Measurements from ENCODE around the gene RERE. TPM values are rescaled to one million over a fixed set of nuclear protein-coding genes. Genes with fewer than 3 reads are reported as not detected.

RERE gene
- total RNA-seq, 1 donor from 2014 or later = 124 TPM

DNA sequence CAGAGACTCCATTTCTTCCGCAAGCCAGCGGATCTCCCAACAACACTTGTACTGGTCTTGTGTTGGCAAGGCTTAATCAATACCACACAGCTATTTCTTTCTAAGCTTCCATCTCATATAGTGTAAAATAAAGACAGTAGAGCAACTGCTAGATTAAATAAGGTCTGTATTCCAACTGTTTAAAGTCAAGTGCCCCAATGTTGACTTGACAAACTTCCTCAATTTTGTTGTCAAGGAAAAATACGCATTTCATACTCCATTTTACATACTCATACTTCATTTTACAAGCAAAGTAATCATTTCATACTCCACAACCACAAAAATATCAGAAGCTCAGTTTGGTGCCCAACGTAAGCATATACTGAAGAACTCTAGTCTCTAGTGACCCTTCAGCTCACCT is 143.0 kb downstream of the RERE start:
- H3K9ac ChIP-seq (ENCODE audit: low read length) = no peak overlapping the region
- Mint-ChIP-seq H3K27ac (ENCODE audit: unreplicated experiment) (no peak overlapping the region), H3K9me3 (ENCODE audit: unreplicated experiment) (no peaks in the 10 kb centered on the region), H3K4me3 (ENCODE audit: unreplicated experiment) (no peak overlapping the region), H3K36me3 (ENCODE audit: low read depth, unreplicated experiment) (peaks cover 2% of the 10 kb centered on the region), H3K27me3 (ENCODE audit: low read depth, unreplicated experiment) (no peaks in the 10 kb centered on the region), H3K4me1 (ENCODE audit: low read depth, unreplicated experiment) (peaks cover 53% of the 10 kb centered on the region)
- TF ChIP-seq, protein P1, sequence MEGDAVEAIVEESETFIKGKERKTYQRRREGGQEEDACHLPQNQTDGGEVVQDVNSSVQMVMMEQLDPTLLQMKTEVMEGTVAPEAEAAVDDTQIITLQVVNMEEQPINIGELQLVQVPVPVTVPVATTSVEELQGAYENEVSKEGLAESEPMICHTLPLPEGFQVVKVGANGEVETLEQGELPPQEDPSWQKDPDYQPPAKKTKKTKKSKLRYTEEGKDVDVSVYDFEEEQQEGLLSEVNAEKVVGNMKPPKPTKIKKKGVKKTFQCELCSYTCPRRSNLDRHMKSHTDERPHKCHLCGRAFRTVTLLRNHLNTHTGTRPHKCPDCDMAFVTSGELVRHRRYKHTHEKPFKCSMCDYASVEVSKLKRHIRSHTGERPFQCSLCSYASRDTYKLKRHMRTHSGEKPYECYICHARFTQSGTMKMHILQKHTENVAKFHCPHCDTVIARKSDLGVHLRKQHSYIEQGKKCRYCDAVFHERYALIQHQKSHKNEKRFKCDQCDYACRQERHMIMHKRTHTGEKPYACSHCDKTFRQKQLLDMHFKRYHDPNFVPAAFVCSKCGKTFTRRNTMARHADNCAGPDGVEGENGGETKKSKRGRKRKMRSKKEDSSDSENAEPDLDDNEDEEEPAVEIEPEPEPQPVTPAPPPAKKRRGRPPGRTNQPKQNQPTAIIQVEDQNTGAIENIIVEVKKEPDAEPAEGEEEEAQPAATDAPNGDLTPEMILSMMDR (IDR thresholded peaks at IDR 0.05; ENCODE audit: insufficient read depth, low read depth, low read length) = no peak
- no peak for TF ChIP-seq EZH2 (IDR thresholded peaks at IDR 0.05; ENCODE audit: insufficient read depth, low read length)
- DNase-seq (ENCODE audit: low read depth) (no peak), FAIRE-seq (no peak)
- no peak overlapping the region for H2AFZ ChIP-seq (ENCODE audit: low read depth, low read length)
- peaks cover 20% of the 10 kb centered on the region for H3K4me1 ChIP-seq (ENCODE audit: insufficient read depth, low read length)
- H3K79me2 ChIP-seq (ENCODE audit: insufficient read depth, low read length) = peaks cover 60% of the 10 kb centered on the region
- no peaks in the 10 kb centered on the region for H3K9me3 ChIP-seq (ENCODE audit: insufficient read depth, low read depth, low read length)
- peak overlapping the region; percentile 0 for H3K4me2 ChIP-seq (ENCODE audit: low read length)
- H4K20me1 ChIP-seq (ENCODE audit: insufficient read depth, low read length) = peaks cover 63% of the 10 kb centered on the region
- no peaks in the 10 kb centered on the region for H3K27me3 ChIP-seq (ENCODE audit: insufficient read depth, low read length)
- no peak overlapping the region for H3K4me3 ChIP-seq (ENCODE audit: insufficient read depth, low read depth, low read length)
- no peaks in the 10 kb centered on the region for H3K36me3 ChIP-seq (ENCODE audit: insufficient read depth, low read length)
- H3K27ac ChIP-seq (ENCODE audit: low read depth, low read length) = no peak overlapping the region

DNA sequence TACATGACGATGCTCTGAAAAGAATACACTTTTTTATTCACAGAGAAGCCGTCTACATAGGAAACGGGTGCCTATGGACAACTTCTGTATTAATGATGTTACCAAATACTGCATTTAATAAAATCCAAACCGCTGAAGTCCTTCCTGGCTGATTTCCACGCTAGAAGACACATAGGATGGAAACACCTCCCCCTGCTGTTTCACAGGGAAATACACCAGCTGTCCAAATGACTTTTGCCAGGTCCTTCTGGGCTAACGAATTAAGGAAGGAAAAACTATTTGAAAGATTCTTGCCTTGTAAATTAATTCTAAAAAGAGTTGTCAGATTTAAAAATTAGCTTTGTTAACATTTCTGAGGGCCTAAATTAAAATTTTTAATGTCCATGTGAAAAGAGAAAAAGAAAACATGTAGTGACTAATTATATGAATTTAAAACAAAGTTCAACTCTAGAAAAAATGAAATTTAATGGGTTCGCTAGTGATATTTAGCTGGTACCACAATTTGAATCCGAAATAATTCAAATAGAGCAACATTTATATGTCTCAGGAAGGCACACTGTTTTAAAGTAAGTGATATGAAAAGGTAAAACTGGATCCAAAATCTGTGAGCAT is 146.0 kb downstream of the RERE start:
- TF ChIP-seq, protein P1 (IDR thresholded peaks at IDR 0.05; ENCODE audit: insufficient read depth, low read depth, low read length) = peak; percentile 91
- no peak for TF ChIP-seq EZH2 (IDR thresholded peaks at IDR 0.05; ENCODE audit: insufficient read depth, low read length)
- Mint-ChIP-seq H3K36me3 (ENCODE audit: low read depth, unreplicated experiment) (peaks cover 2% of the 10 kb centered on the region), H3K27me3 (ENCODE audit: low read depth, unreplicated experiment) (no peaks in the 10 kb centered on the region), H3K4me1 (ENCODE audit: low read depth, unreplicated experiment) (peaks cover 54% of the 10 kb centered on the region), H3K4me3 (ENCODE audit: unreplicated experiment) (no peak overlapping the region), H3K9me3 (ENCODE audit: unreplicated experiment) (no peaks in the 10 kb centered on the region), H3K27ac (ENCODE audit: unreplicated experiment) (no peak overlapping the region)
- Histone ChIP-seq H3K79me2 (ENCODE audit: insufficient read depth, low read length) (peaks cover 65% of the 10 kb centered on the region), H3K27ac (ENCODE audit: low read depth, low read length) (no peak overlapping the region), H3K27me3 (ENCODE audit: insufficient read depth, low read length) (no peaks in the 10 kb centered on the region), H3K4me1 (ENCODE audit: insufficient read depth, low read length) (peaks cover 22% of the 10 kb centered on the region), H3K9ac (ENCODE audit: low read length) (no peak overlapping the region), H3K4me2 (ENCODE audit: low read length) (no peak overlapping the region), H3K36me3 (ENCODE audit: insufficient read depth, low read length) (no peaks in the 10 kb centered on the region), H4K20me1 (ENCODE audit: insufficient read depth, low read length) (peaks cover 74% of the 10 kb centered on the region), H3K4me3 (ENCODE audit: insufficient read depth, low read depth, low read length) (no peak overlapping the region), H3K9me3 (ENCODE audit: insufficient read depth, low read depth, low read length) (no peaks in the 10 kb centered on the region), H2AFZ (ENCODE audit: low read depth, low read length) (no peak overlapping the region)
- peak; percentile 52 for DNase-seq (ENCODE audit: low read depth)
- FAIRE-seq = peak; percentile 34

DNA sequence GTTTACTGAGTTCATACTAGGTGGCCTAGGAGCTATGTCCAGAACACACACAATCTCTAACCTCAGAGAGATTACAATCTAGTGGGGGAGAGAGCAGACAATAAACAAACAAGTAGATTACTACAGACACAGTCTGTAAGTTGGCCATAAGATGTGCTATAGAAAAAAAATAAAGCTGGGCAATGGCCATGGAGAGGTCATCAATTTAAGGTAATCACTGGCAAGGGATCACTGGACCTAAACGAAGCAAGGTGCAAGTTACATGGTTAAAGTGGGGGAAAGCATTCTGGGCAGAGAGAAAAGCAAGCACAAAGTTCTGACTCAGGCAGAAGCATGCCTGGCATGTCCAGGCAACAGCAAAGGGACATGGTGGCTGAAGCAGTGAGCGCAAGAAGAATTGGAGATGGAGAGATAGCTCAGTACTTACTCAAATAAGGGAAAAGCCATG is 147.0 kb downstream of the RERE start:
- H3K27me3 Mint-ChIP-seq (ENCODE audit: low read depth, unreplicated experiment) = no peaks in the 10 kb centered on the region
- Histone ChIP-seq H3K4me1 (ENCODE audit: insufficient read depth, low read length) (peaks cover 21% of the 10 kb centered on the region), H3K4me3 (ENCODE audit: insufficient read depth, low read depth, low read length) (no peak overlapping the region), H3K36me3 (ENCODE audit: insufficient read depth, low read length) (no peaks in the 10 kb centered on the region), H4K20me1 (ENCODE audit: insufficient read depth, low read length) (peaks cover 77% of the 10 kb centered on the region), H2AFZ (ENCODE audit: low read depth, low read length) (no peak overlapping the region), H3K27me3 (ENCODE audit: insufficient read depth, low read length) (no peaks in the 10 kb centered on the region), H3K4me2 (ENCODE audit: low read length) (no peak overlapping the region), H3K79me2 (ENCODE audit: insufficient read depth, low read length) (peaks cover 65% of the 10 kb centered on the region), H3K9me3 (ENCODE audit: insufficient read depth, low read depth, low read length) (no peaks in the 10 kb centered on the region), H3K27ac (ENCODE audit: low read depth, low read length) (no peak overlapping the region), H3K9ac (ENCODE audit: low read length) (no peak overlapping the region)
- no peak overlapping the region for H3K4me3 Mint-ChIP-seq (ENCODE audit: unreplicated experiment)
- H3K36me3 Mint-ChIP-seq (ENCODE audit: low read depth, unreplicated experiment) = peaks cover 2% of the 10 kb centered on the region
- FAIRE-seq = no peak
- DNase-seq (ENCODE audit: low read depth) = peak; percentile 53
- peaks cover 49% of the 10 kb centered on the region for H3K4me1 Mint-ChIP-seq (ENCODE audit: low read depth, unreplicated experiment)
- H3K27ac Mint-ChIP-seq (ENCODE audit: unreplicated experiment) = peak overlapping the region; percentile 59
- TF ChIP-seq, protein P1 (IDR thresholded peaks at IDR 0.05; ENCODE audit: insufficient read depth, low read depth, low read length) = no peak
- no peaks in the 10 kb centered on the region for H3K9me3 Mint-ChIP-seq (ENCODE audit: unreplicated experiment)
